CD14-positive monocyte (primary cell): ENCODE data around the gene DEGS1. TPM values are rescaled to one million over a fixed set of nuclear protein-coding genes. Genes with fewer than 3 reads are reported as not detected.

Experiments
- DNase-seq, 3 donors: peaks; one replicate each; pipeline ENCODE4 v3.0.0-alpha.2; 2011 to 2022
- H2AFZ ChIP-seq: 2 replicates; pipeline ENCODE4 v1.6.0; 2012; ENCODE audit warnings: mild to moderate bottlenecking, low read depth, low read length, inconsistent platforms; ENCODE audit not compliant: insufficient read depth, poor library complexity, severe bottlenecking
- H3K27ac ChIP-seq, 2 donors: 1 replicate in 1 of 2; 2 replicates in 1 of 2; pipeline ENCODE4 v1.5.1; 2012 to 2013; ENCODE audit warnings: low read length in 2 of 2, control low read depth in 1 of 2, inconsistent platforms in 1 of 2, low read depth in 1 of 2, mild to moderate bottlenecking in 1 of 2
- H3K27me3 ChIP-seq, 2 donors: one replicate each; pipeline versions ENCODE4 v1.6.0 to v1.6.1; 2011 to 2013; ENCODE audit warnings: low read length in 2 of 2; ENCODE audit not compliant: control insufficient read depth in 2 of 2, insufficient read depth in 2 of 2
- H3K36me3 ChIP-seq, 2 donors: replicated peaks in 1 of 2; 1 replicate in 1 of 2; 2 replicates in 1 of 2; pipeline versions ENCODE4 v1.5.1 to v1.6.1; 2012 to 2013; ENCODE audit warnings: low read length in 2 of 2, control low read depth in 1 of 2, inconsistent platforms in 1 of 2, mild to moderate bottlenecking in 1 of 2; ENCODE audit not compliant: insufficient read depth in 2 of 2, control insufficient read depth in 1 of 2
- H3K4me1 ChIP-seq, 2 donors: 1 replicate in 1 of 2; 2 replicates in 1 of 2; pipeline versions ENCODE4 v1.5.1 to v1.6.1; 2012 to 2013; ENCODE audit warnings: low read length in 2 of 2, control low read depth in 1 of 2, inconsistent platforms in 1 of 2, mild to moderate bottlenecking in 1 of 2, moderate library complexity in 1 of 2; ENCODE audit not compliant: insufficient read depth in 2 of 2, control insufficient read depth in 1 of 2
- H3K4me2 ChIP-seq: replicated peaks from 2 replicates; pipeline ENCODE3; 2012; ENCODE audit warnings: low read length, moderate library complexity, mild to moderate bottlenecking; ENCODE audit not compliant: poor library complexity, severe bottlenecking; ENCODE audit errors: extremely low read depth
- H3K4me3 ChIP-seq, 3 experiments: fragments of 200-600 bp in 1 of 3; sonication (generic) in 1 of 3; replicated peaks in 1 of 3; 1 replicate in 2 of 3; 2 replicates in 1 of 3; pipeline ENCODE4 v1.5.1; 2011 to 2013; ENCODE audit warnings: low read length in 3 of 3, mild to moderate bottlenecking in 3 of 3, control low read depth in 2 of 3, low read depth in 2 of 3, inconsistent platforms in 1 of 3, moderate library complexity in 1 of 3
- H3K79me2 ChIP-seq: 2 replicates; pipeline ENCODE4 v1.6.0; 2012; ENCODE audit warnings: mild to moderate bottlenecking, control low read depth, inconsistent platforms, low read length, moderate library complexity; ENCODE audit not compliant: insufficient read depth
- H3K9ac ChIP-seq: 2 replicates; pipeline ENCODE4 v1.6.0; 2017; ENCODE audit warnings: low read length, mild to moderate bottlenecking; ENCODE audit not compliant: insufficient read depth, poor library complexity, severe bottlenecking
- H3K9me3 ChIP-seq, 2 donors: replicated peaks in 1 of 2; 1 replicate in 1 of 2; 2 replicates in 1 of 2; pipeline versions ENCODE4 v1.5.1 to v1.6.1; 2012 to 2013; ENCODE audit warnings: low read length in 2 of 2, control low read depth in 1 of 2; ENCODE audit not compliant: control insufficient read depth in 1 of 2, insufficient read depth in 1 of 2
- H4K20me1 ChIP-seq: 2 replicates; pipeline ENCODE4 v1.6.0; 2012; ENCODE audit warnings: mild to moderate bottlenecking, low read length, control low read depth, moderate library complexity; ENCODE audit not compliant: insufficient read depth
- H3K27ac Mint-ChIP-seq, 7 donors: one replicate each; pipeline ENCODE4 v1.8.0; 2020; ENCODE audit warnings: mild to moderate bottlenecking in 7 of 7, mixed read lengths in 7 of 7, moderate library complexity in 6 of 7, inconsistent platforms in 2 of 7
- H3K27me3 Mint-ChIP-seq, 3 donors: one replicate each; pipeline ENCODE4 v1.8.0; 2021 to 2022; ENCODE audit warnings: low read depth in 3 of 3, mild to moderate bottlenecking in 3 of 3, mixed read lengths in 3 of 3, moderate library complexity in 3 of 3, inconsistent platforms in 1 of 3
- H3K36me3 Mint-ChIP-seq, 2 donors: one replicate each; pipeline ENCODE4 v1.8.0; 2020; ENCODE audit warnings: mixed read lengths in 2 of 2, inconsistent platforms in 1 of 2, mild to moderate bottlenecking in 1 of 2
- H3K4me1 Mint-ChIP-seq: one replicate; pipeline ENCODE4 v1.8.0; 2020; ENCODE audit warnings: mild to moderate bottlenecking, mixed read lengths
- H3K4me3 Mint-ChIP-seq, 2 donors: one replicate each; pipeline ENCODE4 v1.8.0; 2020; ENCODE audit warnings: mild to moderate bottlenecking in 2 of 2, mixed read lengths in 2 of 2, moderate library complexity in 1 of 2
- H3K9me3 Mint-ChIP-seq, 7 donors: one replicate each; pipeline ENCODE4 v1.8.0; 2020 to 2022; ENCODE audit warnings: mixed read lengths in 7 of 7, mild to moderate bottlenecking in 6 of 7, moderate library complexity in 6 of 7, inconsistent platforms in 2 of 7
- WGBS: methylation state at CpG from one replicate; pipeline ENCODE4 v1.1.5; 2013; ENCODE audit warnings: missing lambda C conversion rate; ENCODE audit not compliant: insufficient coverage; 5-methylcytosine and 5-hydroxymethylcytosine counted together
- intact Hi-C, 2 donors: fragments of 100-400 bp; cut with micrococcal nuclease; formaldehyde crosslinking; loops; one replicate each; pipeline versions ENCODE4 v1.15.0 to v1.15.1; 2023
- polyA plus RNA-seq, 3 donors: library from polyadenylated mRNA; depleted of rRNA in 1 of 3; unstranded in 2 of 3; stranded (reverse) in 1 of 3; fragments of 300-500 nt in 2 of 3; fragments of >200 nt in 1 of 3; fragmentation: Illumina TruSeq in 2 of 3; gene quantifications; 1 replicate in 2 of 3; 2 replicates in 1 of 3; pipeline ENCODE4 v1.2.3, GENCODE V29; 2012 to 2021
- TF ChIP-seq, protein P1 (sequence below): fragments of 200-600 bp; IDR thresholded peaks from one replicate; pipeline ENCODE4 v1.8.0; 2022; ENCODE audit warnings: antibody characterized with exemption, mild to moderate bottlenecking

DEGS1 gene
- polyA plus RNA-seq, 3 donors = 35.0 to 137 (median 118) TPM

DNA sequence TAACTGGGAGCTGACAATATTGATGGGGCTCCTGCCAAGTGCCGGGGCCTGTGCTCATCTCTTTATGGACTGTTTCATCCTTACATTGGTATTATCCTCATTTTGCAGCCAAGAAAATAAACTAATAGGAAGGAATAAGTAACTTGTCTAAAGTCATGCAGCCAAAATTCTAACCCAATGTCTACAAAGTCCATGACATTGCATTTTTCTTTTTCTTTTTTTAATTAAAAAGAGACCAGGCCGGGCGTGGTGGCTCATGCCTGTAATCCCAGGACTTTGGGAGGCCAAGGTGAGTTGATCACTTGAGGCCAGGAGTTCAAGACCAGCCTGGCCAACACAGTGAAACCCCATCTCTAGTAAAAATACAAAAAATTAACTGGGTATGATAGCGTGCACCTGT is 18.8 kb downstream of the DEGS1 start:
- no peak overlapping the region for H3K27ac Mint-ChIP-seq
- TF ChIP-seq, protein P1, sequence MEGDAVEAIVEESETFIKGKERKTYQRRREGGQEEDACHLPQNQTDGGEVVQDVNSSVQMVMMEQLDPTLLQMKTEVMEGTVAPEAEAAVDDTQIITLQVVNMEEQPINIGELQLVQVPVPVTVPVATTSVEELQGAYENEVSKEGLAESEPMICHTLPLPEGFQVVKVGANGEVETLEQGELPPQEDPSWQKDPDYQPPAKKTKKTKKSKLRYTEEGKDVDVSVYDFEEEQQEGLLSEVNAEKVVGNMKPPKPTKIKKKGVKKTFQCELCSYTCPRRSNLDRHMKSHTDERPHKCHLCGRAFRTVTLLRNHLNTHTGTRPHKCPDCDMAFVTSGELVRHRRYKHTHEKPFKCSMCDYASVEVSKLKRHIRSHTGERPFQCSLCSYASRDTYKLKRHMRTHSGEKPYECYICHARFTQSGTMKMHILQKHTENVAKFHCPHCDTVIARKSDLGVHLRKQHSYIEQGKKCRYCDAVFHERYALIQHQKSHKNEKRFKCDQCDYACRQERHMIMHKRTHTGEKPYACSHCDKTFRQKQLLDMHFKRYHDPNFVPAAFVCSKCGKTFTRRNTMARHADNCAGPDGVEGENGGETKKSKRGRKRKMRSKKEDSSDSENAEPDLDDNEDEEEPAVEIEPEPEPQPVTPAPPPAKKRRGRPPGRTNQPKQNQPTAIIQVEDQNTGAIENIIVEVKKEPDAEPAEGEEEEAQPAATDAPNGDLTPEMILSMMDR = no peak

DNA sequence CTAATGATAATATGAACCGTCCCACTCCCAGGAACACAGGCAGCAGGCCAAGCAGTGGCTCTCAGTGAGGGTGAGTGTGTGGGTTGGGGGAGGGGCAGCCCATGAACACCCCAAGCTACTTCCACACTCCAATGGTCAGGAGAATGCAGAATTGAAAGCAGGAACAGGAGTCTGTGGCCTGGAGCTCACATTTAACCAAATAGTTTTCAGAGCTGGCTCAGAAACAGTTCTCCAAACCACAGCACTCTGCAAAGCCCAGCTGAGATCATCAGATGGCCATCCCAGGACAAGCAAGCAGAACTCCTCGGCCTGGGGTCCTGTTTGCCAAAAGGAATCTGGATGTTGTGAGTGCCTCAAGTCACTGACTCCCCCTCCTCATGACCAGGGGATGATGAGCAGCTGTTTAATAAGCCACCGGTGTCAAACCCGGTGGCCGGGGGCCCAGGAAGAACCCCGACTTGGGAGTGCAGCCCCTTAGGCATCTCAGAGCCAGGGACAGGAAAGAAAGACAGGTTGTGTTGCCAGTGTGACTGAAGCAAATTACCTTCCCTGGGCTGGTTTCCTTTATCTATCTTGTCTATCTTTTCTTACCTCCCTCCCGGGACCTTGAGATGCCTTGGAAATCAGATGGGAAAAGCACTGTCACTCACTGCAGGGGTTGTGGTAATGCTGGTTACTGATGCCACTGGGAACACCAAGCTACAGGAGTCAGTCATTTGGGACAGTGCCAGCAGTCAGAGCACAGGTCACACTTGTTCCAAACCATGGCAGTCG is 20.4 kb downstream of the DEGS1 start:
- peak overlapping the region; percentile 47 to 75 for H3K4me3 Mint-ChIP-seq
- Histone ChIP-seq H3K4me1 (peaks cover 48 to 54% of the 10 kb centered on the region in 2 donors), H3K9me3 (no peaks in the 10 kb centered on the region), H3K4me3 (peak overlapping the region in 1 of 3 experiments; percentile 66), H3K79me2 (no peaks in the 10 kb centered on the region), H3K4me2 (peak overlapping the region; percentile 70), H2AFZ (peak overlapping the region; percentile 60), H3K27ac (peak overlapping the region; percentile 87 to 93), H3K9ac (peak overlapping the region; percentile 58), H3K36me3 (no peaks in the 10 kb centered on the region), H4K20me1 (no peaks in the 10 kb centered on the region), H3K27me3 (no peaks in the 10 kb centered on the region)
- intact Hi-C loops = no loop called here
- TF ChIP-seq, protein P1 = no peak
- H3K4me1 Mint-ChIP-seq = peaks cover 48% of the 10 kb centered on the region
- H3K27me3 Mint-ChIP-seq = no peaks in the 10 kb centered on the region
- 0% methylated on average over 1 of the region's 8 CpGs for WGBS
- H3K36me3 Mint-ChIP-seq = no peaks in the 10 kb centered on the region
- peak; percentile 74 to 86 (median 75) for DNase-seq
- peak overlapping the region; percentile 87 to 94 (median 92) for H3K27ac Mint-ChIP-seq
- peaks cover 0 to 3% (median 0%) of the 10 kb centered on the region in 7 donors for H3K9me3 Mint-ChIP-seq

More for the DNA sequence above, 18.8 kb downstream of the DEGS1 start:
- Histone ChIP-seq H3K9me3 (no peaks in the 10 kb centered on the region), H3K27ac (no peak overlapping the region), H3K4me2 (no peak overlapping the region), H3K9ac (no peak overlapping the region), H3K36me3 (no peaks in the 10 kb centered on the region), H3K27me3 (no peaks in the 10 kb centered on the region), H3K4me1 (peaks cover 48 to 54% of the 10 kb centered on the region in 2 donors), H3K79me2 (no peaks in the 10 kb centered on the region), H3K4me3 (no peak overlapping the region), H2AFZ (no peak overlapping the region), H4K20me1 (no peaks in the 10 kb centered on the region)
- peaks cover 0 to 3% (median 0%) of the 10 kb centered on the region in 7 donors for H3K9me3 Mint-ChIP-seq
- no peaks in the 10 kb centered on the region for H3K36me3 Mint-ChIP-seq
- 80% methylated on average over 1 of the region's 4 CpGs for WGBS
- no peaks in the 10 kb centered on the region for H3K27me3 Mint-ChIP-seq
- peaks cover 49% of the 10 kb centered on the region for H3K4me1 Mint-ChIP-seq
- intact Hi-C loops = no loop called here
- no peak for DNase-seq
- no peak overlapping the region for H3K4me3 Mint-ChIP-seq
